Left hindlimb (tissue), 1 donor: ENCODE results near the gene TCEAL8.
"Not testable (repeated sequence)": the region's sequence is repeated elsewhere in the genome, so short reads cannot be mapped to it uniquely, and the experiment has no call there.

Experiments
- DNase-seq: peaks from one replicate; pipeline ENCODE4 v3.0.0-alpha.2; 2018

The TCEAL8 gene, protein sequence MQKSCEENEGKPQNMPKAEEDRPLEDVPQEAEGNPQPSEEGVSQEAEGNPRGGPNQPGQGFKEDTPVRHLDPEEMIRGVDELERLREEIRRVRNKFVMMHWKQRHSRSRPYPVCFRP

DNA sequence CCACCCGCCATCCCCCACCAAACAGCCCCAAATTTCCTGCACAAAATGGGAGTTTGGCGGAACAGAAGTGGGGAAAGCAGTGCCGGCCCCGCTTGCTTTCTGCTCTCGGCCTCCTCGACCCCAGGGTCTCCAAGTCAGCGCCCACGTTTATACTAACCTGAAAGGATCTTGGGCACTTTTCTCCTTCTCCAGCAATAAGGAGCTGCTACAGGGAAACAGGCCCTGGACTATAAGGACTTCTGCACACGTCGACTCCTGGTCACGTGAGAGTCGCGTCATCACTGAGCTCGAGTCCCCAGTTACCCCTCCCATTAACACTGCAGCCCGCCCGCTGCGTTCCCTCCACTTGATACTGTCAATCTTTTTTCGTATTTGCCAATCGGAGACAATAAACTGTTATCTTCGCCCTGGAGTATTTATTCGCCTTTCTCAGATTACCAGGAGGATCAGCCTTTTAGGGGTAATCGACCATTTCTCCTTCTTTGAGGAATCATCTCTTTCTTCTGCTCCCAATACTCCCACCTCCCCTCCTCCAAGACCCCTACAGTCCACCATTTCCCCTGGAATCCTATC is at the start of gene TCEAL8:
Gene TCEAL8 (minus strand): TSS at position 235 of the 573 bp plus-strand sequence. CDS start 1,176 bp downstream, outside the sequence.
- peak; percentile 83 for DNase-seq

DNA sequence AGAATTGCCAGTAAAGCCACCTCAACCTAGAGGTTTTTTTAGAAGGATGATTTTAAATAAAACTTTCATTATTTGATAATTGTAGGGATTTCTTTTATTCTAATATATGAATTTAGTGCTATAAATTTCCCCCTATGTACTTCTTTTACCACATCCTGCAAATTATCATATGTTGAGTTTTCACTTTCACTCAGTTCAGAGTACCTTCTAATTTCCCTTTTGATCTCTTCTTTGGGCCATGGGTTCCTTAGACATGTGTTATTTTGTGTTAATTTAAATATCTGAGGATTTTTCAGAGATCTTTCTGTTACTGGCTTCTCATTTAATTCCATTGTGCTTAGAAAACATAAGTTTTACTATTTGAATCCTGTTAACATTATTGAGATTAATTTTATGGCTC is 49.8 kb upstream of the TCEAL8 start:
- no peak for DNase-seq

DNA sequence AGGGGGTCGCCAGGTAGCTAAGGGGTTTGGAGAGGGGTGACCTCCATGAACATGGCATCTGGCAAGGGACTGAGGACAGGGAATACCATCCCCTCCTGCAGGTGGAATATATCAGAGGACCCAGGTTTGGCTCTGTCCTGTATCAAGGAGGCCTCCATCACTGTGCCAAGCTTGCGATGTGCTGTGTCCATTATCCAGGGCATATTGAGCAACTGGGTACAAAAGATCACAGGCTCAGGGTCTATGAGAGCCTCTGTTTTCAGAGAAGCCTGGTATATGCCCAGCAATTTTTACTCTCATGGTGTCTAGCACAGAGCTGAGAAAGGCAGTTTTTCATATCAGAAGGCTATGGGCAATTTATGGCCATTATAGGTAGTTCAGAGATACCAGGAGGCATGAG is 38.2 kb upstream of the TCEAL8 start:
- DNase-seq, result no peak

DNA sequence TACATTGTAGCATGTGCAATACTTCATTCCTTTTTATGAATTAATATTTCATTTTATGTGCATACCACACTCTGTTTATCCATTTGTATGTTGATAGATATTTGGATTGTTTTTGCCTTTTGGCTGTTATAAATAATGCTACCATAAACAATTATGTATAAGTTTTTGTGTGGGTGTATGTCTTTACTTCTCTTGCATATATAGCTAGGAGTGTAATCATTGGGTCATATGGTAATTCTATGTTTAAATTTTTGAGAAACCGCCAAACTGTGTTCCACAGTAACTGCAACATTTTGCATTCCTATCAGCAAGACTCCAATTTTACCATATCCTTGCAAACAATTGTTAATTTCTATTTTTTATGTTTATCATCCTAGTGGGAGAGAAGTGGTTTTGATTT is 24.7 kb upstream of the TCEAL8 start:
- DNase-seq, result no peak

DNA sequence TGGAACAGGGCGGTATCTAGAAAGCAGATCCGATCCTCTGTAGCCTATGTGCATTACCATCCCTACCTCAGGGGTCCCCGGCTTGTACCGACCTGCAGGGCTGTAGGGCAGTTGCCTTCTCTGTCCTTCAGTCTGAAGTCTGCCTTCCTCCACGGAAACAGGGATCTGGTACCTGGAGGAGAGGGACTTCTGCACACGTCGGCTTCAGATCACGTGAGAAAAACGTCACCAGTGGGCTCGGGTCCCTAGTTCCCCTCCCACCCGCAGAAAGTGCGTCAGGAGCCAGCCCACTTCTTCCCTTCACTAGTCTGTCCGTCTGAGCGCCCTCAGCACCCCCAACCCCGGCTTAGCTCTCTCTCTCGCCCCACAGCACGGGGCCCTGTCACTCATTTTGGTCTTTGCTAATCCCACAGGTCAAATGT is 21.6 kb upstream of the TCEAL8 start, which contains the start of gene TCEAL5:
Gene TCEAL5 (minus strand): TSS at position 170 of the 422 bp plus-strand sequence. CDS start 2,187 bp downstream, outside the sequence.
- DNase-seq, result peak; percentile 60

DNA sequence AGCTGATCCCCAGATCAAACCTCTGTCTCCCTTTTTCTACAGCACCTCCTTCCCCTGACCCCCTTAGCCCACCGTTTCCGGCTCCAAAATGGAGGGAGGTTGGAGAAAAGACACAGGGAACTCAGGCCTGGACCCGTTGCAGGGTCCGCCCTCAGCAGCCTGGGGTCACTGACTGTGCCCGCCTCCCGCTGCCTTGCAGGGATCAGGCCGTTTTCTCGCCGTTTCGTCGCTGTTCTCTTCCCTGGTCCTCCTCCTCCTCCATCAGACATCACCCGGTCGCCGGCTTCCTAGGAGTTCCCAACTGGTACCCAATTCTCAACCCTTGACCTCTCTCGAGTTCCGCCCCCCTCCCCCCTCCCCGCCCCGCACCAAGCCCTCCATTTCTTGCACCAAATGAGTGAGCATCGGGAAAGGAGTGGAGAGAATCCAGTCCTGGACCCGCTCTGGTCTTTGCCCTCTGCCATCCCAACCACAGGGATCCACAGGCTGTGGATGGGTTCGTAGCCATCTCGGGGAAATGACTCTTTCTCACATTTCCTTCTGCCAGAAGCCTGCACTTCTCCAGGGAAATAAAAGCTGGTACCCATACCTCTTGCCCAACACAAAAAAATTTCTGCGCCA is 21.1 kb upstream of the TCEAL8 start:
- peak; percentile 24 for DNase-seq

DNA sequence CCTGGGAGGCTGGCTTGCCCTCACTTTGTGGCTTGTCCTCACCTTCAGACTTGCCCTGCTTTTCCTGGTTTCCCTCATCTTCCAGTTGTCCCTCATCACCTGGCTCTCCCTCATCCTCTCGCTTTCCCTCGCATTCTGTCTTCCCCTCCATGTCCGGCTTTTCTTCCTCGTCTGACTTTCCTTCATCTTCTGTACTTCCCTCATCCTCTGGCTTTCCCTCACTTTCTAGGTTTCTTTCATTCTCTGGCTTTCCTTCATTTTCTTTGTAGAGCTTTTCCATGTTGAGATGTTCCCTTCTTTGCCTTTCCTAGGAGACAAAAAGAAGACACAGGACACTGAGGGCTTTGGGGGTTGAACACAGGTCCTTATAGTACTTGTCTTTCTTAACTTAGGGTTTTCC is 19.3 kb upstream of the TCEAL8 start:
- no peak for DNase-seq

DNA sequence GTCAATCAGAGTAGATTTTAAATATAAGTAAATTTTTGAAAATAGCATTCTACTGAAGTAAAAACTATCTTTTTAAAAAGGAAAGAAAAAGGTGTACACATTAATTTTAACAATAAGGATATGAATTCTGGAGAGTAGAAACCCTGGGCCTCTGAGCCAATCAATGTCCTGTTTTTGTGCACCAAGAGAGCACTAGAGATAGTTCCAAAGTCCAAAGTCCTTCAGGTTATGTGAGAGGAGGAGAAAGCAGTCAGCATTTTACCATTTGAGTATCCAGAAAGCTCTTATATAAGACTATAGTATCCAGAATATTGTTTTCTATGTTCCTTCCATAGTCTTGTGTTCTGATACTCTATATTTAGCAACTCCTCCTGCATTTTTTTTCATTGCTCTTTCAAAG is 3.3 kb upstream of the TCEAL8 start:
- no peak for DNase-seq

DNA sequence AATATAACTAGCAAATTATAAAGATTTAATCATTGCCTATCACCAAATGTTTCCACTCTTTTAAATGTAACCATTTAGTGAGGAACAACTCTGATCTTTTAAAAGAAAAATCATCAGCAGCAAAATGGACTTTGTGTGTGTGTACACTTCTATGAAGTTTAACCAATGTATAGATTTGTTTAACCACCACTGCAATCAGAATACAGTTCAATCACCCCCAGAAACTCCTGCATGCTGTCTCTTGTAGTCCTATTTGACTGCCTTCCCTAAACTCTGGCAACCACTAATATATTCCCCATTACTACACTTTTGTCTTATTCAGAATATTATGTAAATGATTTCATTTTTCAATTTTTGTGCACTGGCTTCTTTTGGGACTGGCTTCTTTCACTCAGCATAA is 1.7 kb upstream of the TCEAL8 start:
- no peak for DNase-seq

DNA sequence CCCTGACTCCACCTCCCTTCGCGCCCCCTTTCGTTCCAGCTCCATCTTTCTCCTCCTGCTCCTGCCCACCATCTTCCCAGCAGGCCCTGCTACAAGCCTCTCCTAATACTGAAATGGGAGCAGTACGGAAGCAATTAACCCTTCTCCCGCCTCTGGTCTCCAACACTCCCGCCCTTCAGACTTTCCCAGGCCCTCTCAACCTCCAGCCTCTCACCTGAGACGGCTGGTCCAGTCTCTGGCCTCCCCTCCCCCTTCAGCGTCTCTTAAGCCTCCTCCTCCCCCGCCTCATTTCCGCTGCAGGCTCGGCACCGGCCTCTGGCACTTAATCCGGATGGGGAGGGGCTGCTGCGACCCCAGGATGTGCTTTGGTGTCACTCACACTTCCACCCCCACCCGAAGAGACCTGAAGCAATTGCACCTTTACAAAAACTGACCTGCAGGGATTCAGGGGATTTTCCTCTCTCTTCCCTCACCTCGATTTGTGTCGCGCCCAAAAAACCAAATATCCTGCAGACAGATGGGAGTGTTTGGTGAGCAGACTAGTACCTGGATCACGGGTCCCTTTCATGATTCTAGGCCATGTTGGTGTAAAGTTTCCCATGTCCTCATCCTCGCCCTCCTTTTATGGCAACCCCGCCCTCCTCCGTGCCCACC is 657 bp downstream of the TCEAL8 start:
- DNase-seq, result peak; percentile 78

DNA sequence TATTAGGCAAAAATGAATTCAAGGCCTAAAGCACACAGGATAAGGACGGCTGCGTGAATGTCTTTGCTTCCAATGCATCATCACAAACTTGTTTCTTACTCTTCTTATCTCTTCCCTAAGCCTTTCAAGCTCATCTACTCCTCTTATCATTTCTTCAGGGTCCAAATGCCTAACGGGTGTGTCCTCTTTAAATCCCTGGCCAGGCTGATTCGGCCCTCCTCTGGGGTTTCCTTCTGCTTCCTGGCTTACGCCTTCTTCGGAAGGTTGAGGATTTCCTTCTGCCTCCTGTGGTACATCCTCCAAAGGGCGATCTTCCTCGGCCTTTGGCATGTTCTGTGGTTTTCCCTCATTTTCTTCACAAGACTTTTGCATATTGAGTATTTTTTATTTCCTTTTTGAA is 1.3 kb downstream of the TCEAL8 start:
- no peak for DNase-seq

DNA sequence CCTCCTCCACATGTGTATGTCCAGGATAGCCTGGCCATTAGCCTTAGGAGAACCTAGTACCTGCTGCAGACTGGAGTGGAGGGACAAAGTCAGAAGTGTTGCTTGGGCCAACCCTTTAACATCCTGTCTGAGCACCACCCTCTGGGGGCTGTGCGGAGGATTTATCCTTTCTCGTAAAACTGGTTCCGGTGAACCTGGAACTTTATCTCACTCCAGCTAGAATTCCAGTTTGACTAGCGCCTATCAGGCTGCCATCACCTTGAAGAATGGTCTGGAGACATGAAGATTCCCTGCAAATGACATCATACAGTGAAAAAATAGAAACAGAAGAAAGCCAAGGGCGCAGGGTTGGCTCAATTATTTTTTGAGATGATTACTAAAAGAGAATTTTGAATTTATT is 4.0 kb downstream of the TCEAL8 start:
- DNase-seq, result no peak

DNA sequence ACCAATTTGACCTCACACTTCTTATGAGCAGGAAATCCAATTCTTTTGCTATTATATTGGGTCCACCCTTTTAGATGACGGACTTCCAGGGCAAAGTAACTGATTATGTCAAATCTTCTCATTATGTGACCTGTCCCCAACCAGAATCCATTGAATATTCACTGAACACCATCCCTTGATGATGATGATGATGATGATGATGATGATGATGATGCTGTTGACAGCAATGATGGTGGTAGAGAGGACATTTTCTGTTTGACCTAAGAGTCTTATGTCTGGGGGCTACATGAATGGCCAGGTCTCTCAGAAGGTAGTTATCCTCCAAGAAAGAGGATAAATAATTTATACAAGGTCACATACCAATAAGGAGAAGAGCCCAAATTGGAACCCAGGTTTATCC is 5.2 kb downstream of the TCEAL8 start:
- DNase-seq, result no peak

DNA sequence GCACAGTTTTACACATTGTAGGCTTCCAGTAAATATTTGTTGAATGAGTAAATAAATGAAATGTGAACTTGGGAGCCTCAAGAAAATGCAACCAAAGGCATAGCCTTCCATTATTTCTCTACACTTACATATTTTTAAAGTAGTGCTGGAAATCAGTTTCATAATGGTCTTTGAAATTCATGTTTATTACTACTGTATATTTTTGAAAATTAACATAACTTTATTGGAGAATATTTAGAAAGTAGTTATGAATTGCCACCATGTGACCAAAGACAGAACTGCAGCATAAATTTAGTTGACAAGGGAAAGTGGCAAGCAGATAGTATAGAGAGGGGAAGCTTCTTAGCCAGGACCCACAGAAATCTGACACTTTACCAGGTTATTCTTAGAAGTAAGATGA is 6.4 kb downstream of the TCEAL8 start:
- no peak for DNase-seq

DNA sequence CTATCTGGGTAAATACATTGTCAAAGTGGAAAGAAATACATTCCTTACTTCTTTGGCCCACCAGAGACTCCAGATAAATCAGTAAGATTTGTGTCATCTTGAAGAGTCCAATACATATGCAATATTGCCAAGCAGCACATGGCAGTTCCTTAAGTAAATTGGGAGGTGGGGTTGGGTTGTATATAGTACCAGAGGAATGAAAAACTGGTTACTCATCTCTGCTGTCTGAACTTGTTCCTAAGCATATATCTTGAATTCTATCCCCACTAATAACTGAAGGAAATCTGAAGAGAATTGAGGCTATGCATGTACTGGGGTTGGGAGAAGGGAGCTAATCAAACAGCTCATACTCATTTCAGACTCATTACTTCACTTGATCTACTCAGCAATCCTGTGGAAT is 14.8 kb downstream of the TCEAL8 start:
- DNase-seq, result no peak

DNA sequence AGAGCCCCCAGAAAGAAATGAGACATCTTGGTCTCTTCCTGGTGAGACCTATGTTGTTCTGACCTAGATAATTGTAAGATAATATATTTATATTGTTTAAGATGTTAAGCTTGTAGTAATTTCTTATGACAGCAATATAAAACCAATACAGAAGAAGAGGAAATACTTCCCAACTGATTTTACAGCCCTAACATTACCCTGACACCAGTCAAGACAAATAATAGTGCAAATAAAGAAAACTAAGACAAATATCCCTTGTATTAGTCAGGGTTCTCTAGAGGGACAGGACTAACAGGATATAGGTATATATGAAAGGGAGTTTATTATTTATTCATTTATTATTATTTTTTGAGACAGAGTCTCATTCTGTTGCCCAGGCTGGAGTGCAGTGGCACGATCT is 18.7 kb downstream of the TCEAL8 start:
- DNase-seq, result no peak

DNA sequence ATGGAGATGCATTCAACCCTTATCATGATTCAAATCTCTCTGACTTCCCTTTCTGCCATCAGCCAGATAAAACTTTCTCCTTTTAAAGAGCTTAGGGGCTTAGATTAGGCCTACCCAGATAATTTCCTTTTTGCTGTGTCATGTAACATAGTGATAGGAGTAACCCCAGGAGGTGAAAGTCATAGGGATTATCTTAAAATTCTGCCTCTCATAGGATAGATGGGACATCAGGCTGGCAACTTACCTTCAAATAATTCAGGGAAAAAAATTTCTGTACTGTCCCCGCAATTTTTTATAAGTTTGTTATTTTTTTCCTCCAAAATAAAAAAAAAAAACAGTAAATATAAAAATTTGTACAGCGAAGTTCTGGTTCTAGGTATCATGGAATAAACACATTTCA is 19.3 kb downstream of the TCEAL8 start:
- not testable (repeated sequence) for DNase-seq

DNA sequence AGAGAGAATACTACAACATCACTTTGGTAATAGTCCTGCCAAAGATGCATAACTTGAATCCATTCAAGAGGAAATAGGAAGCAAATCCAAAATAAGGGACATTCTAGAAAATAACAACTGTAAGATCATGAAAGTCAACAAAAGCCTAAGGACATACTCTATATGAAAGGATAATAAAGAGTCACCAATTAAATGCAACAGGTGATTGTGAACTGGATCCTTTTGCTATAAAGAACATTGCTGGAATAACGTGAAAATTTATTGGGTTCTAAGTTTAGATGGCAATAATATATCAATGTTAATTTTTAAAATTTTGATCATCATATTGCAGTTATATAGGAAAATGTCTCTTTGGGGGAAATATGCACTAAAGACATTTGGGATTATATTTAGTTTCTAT is 20.1 kb downstream of the TCEAL8 start:
- DNase-seq, result no peak

DNA sequence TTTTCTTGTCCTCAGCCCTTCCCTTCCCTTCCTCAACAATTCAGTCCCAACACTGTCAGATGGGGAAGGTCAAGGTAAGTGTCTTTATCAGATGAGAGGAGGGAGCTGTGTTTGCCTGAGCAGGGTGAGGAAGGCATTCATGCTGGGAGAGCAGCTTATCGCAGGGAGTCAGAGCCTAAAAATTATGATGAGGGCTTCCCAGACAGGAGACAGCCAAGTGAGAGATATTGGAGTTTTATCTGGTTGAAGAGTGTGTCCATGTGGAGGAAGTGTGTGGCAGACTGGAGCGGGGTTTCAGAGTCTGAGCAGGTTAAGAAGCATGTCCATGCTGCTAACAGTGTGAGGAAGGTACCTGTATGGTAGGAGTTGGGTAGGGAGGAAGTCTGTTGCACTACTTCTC is 21.7 kb downstream of the TCEAL8 start:
- no peak for DNase-seq

DNA sequence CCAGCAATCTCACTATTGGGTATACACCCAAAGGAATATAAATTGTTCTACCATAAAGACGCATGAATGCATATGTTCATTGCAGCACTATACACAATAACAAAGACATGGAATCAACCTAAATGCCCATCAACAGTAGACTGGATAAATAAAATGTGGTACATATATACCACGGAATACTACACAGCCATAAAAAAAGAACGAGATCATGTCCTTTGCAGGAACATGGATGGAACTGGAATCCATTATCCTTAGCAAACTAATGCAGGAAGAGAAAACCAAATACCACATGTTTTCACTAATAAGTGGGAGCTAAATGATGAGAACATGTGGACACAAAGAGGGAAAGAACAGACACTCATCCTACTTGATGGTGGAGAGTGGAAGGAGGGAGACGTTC is 29.0 kb downstream of the TCEAL8 start:
- DNase-seq, result not testable (repeated sequence)

DNA sequence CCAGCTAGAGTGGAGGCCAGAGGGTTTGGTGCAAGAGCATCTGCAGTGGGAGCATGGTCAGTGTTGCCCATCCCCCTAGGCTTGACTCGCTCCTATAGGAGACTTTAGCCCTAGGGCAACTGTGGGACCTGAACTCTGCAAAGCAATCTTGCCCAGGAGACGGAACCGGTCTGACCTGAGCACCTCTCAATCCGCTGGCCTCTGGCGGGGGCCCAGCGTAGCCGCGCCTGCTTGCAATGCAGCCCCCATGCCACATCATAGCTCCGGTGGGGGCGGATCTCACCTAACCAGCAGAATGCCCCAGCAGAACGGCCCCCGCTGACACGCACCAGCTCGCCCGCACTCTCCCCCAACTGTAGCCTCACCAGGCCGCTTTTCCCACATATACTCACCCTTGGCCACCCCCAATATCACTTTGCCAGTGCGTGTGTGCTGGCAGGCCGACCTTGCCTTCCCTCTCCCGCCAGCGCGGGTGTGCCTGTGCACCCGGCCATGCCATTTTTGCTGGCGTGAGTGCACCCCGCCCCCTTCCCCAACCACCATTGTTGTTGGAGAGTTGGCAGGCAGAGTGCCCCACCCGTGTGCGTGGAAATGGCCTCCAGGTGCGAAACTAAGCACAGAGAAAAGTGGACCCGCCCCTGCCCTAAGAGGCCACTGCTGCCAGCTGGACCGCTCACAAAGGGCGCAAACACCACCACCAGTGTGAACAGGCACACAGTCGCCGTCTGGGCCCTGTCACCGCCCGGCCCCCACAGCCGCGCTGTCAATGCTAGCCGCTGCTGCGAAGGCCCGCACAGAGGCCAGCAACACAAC is 34.2 kb downstream of the TCEAL8 start:
- DNase-seq, result no peak

DNA sequence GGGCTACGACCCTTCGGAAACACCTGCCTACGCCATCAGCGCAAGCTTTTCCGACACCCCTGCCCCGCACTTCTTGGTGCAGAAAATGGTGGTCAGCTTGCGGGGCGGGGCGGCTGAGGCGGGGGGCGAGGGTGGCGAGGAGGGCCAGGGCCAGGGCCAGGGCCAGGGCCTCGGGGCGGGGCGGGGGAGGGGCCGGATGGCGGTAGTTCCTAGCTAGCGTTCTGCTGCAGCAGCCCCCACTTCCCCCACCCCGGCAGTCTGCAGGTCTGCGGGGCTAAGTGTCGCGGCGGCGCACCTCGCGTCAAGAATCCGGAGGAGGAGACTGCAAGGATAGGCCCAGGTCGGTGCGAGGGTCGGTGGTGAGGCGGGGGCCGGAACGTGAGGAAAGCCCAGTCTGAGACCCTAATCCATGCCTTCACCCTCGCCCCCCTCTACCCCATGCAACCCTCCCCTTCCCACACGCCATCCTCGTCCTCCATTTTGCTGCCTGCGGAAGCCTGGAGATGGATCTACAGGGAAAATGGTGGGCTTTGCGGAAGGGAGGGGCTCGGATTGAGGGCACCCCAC is 39.4 kb downstream of the TCEAL8 start:
- DNase-seq, result peak; percentile 48

DNA sequence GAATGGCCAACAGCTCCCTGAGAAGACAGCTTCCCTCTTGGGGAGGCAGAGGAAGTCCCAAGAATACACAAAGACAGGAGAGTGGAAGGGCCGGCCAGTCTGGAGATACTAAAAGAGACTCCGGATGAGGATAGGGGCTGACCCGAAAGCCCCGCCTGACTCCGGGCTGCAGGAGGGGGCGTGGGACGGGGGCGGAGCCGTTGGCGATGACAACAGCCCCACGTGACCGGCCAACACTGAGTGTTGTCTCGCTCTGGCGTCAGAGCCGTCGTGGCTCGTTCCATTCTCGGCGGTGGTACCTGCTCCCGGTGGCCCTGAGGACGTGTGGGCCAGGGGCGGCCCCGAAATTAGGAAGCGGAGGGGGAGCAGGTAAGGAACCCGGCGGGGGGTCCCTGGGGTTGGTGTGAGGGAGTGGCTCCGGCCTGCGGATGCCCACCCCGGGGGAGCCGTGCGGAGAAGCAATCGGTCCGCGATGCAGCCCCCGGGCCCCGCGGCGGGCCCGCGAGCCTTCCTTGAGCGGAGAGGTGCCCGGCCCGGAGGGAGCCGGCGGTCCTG is 40.0 kb downstream of the TCEAL8 start, which contains the start of gene BEX4:
Gene BEX4 (plus strand): TSS at position 239 of the 555 bp plus-strand sequence. CDS start 1,046 bp downstream, outside the sequence.
- DNase-seq, result peak; percentile 87
